PC-3 (cell line): ENCODE data around the gene RNLS.

Experiments
- CTCF ChIP-seq: fragments of 300-600 bp; sonication (generic); conservative IDR thresholded peaks from 2 replicates; pipeline ENCODE4 v1.5.1; 2017; ENCODE audit warnings: antibody characterized with exemption, low read depth, mild to moderate bottlenecking, low read length
- EZH2 ChIP-seq: fragments of 300-600 bp; sonication (generic); IDR thresholded peaks from one replicate; pipeline ENCODE4 v1.6.1; 2017; ENCODE audit warnings: antibody characterized with exemption, mild to moderate bottlenecking, low read length; ENCODE audit not compliant: unreplicated experiment
- EZH2phosphoT487 ChIP-seq: fragments of 300-600 bp; sonication (generic); IDR thresholded peaks from 2 replicates; pipeline ENCODE4 v1.6.1; 2018; ENCODE audit warnings: mild to moderate bottlenecking, antibody characterized with exemption, low read length, borderline replicate concordance

GRCh38 chr10:88292185-88292514 lies 291.0 kb downstream of the RNLS start:
- TF ChIP-seq CTCF (no peak), EZH2 (no peak), EZH2phosphoT487 (no peak)
